HG03139 (cell line): ENCODE results near the gene TXNL1.

Source experiments
- ATAC-seq: cut with Tn5 transposase; IDR thresholded peaks from one replicate; pipeline ENCODE4 v1.9.1; 2021; ENCODE audit not compliant: unreplicated experiment

Gene TXNL1

GRCh38 chr18:56570978-56571377 is 67.4 kb downstream of the TXNL1 start:
- ATAC-seq: no peak

- ATAC-seq: no peak
Observed at GRCh38 chr18:56569416-56569815, 69.0 kb downstream of the TXNL1 start.

- no peak for ATAC-seq
Observed at GRCh38 chr18:56568986-56569385, 69.4 kb downstream of the TXNL1 start.

DNA sequence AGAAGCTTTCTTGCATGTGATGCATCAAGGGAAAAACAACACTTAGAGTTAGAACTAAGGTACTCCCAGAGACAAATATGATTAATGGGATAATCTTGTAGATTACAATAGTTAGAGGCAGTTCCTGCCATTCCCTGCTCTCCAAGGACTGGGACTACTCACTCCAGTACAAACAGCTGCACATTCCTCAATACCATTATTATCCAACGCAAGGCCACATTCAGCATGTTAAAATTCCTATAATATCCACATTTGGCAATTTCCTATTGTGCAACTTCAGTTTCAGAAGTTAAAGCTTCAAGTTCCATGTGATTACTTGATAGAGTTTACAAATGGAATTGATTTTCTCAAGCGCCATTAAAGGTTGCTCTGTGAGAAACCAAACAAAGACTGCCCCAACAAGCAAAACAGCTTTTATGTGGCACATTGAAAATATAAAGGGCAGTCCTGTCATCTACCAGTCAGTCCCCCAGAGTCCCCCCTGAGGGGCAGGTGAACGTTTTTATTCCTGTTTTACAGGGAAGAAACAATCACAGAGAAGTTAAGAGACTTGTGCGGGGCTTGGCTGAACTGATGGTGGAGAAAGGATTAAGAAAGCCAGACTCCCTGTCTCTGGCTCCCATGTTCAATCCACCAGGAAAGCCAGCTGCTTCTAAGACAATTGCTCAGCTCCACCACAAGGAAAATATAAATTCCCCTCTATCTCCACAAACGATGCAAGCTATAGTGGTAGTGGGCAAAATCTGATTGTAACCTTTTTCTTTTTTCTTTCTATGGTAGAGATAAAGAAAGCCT is 72.6 kb downstream of the TXNL1 start:
- no peak for ATAC-seq

DNA sequence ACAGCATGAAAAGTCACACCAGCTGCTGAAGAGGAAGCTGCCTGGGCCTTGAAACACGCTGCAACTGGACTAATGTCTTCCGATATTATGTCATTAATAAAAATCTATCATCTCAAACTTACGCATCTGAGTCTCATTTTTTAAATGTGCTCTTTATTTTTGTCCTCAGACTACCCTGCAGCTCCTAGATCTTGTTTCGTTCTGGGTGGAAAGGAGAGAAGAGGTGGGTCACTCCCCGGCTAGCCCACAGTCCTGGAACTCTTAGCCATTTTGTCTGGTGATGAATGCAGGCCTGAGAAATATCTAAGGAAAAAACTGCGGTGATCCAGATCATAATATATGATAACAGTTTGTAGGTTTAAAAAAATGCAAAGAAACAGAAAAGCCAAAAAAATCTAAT is 73.3 kb downstream of the TXNL1 start:
- no peak for ATAC-seq

GRCh38 chr18:56563568-56563967 is 74.8 kb downstream of the TXNL1 start:
- no peak for ATAC-seq

GRCh38 chr18:56562479-56562878 is 75.9 kb downstream of the TXNL1 start:
- no peak for ATAC-seq

DNA sequence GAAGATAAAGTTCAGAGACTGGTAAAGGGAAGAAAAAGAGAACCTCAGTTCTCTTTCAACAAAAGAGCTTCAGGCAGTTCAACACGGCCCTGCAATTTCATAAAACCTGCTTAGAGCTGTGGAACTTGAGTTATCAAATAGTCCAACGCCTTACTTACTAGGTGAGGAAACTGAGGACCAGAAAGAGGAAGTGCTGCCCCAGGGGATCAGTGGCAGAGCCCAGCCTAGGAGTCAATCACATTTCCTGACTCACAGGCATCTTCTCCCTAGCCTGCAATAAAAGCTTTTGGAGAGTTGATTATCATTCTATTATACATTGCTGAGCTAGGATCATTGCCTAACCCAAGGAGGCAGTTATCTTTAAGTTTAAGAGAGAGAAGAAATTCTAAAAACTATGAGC is 77.4 kb downstream of the TXNL1 start:
- no peak for ATAC-seq

- no peak for ATAC-seq
Observed at GRCh38 chr18:56559044-56559443, 79.3 kb downstream of the TXNL1 start.

GRCh38 chr18:56556907-56557306 is 81.5 kb downstream of the TXNL1 start:
- ATAC-seq: no peak

DNA sequence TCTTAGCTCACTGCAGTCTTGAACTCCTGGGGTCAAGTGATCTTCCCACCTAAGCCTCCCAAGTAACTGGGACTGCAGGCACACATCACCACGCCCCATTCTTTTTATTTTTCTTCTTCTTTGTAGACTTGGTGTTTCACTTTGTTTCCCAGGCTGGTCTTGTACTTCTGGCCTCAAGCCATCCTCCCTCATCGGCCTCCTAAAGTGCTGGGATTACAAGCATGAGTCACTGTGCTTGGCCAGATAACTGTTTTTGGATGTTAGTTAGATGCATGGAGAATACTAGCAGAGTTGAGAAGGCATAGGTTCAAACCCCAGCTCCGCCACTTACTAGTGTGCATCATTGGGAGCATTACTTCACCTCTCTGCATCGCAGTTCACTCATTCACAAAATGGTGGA is 88.3 kb downstream of the TXNL1 start:
- ATAC-seq: no peak
